ENCODE measurements around the gene KRTAP10-8.

GRCh38 chr21:44639331-44639655 is 27.4 kb downstream of the KRTAP10-8 start:
- TF ChIP-seq POLR2AphosphoS5 (IDR thresholded peaks at IDR 0.05) (no peak), CTCF (IDR thresholded peaks at IDR 0.05) (no peak)
